ACHN (cell line): Measurements from ENCODE around the gene ZNF346.
A peak's percentile ranks its signal among the peaks of the same experiment; 100 is the strongest.
"Not testable (repeated sequence)": the region's sequence is repeated elsewhere in the genome, so short reads cannot be mapped to it uniquely, and the experiment has no call there.

Source experiments
- DNase-seq: peaks from one replicate; pipeline ENCODE4 v3.0.0-alpha.2; 2015
- in situ Hi-C: cut with HindIII; loops from 2 replicates; pipeline ENCODE4 v1.10.0; 2017; ENCODE audit warnings: low sequenced_read_pairs, low pct_ligation_motif_present, low pct_unique_long_range_greater_than_20kb

The ZNF346 gene

GRCh38 chr5:177022386-177023302 lies at the start of gene ZNF346:
ZNF346 (plus strand) TSS chr5:177022696; CDS start chr5:177022739, 43 bp downstream.
- in situ Hi-C loops, result no loop called here
- peak; percentile 93 for DNase-seq

- in situ Hi-C loops, result no loop called here
Measured at GRCh38 chr5:176979669-176980068, 42.8 kb upstream of the ZNF346 start.

GRCh38 chr5:176980818-176981217 lies 41.7 kb upstream of the ZNF346 start:
- DNase-seq, result no peak
- in situ Hi-C loops, result no loop called here

More at GRCh38 chr5:176979669-176980068, 42.8 kb upstream of the ZNF346 start:
- no peak for DNase-seq

- DNase-seq, in situ Hi-C loops: not testable (repeated sequence)
Measured at GRCh38 chr5:176983112-176983511, 39.4 kb upstream of the ZNF346 start.

- in situ Hi-C loops, DNase-seq: not testable (repeated sequence)
Measured at GRCh38 chr5:176983593-176983992, 38.9 kb upstream of the ZNF346 start.

- in situ Hi-C loops, result not testable (repeated sequence)
Measured at GRCh38 chr5:176984176-176984575, 38.3 kb upstream of the ZNF346 start.

GRCh38 chr5:176985516-176985915 lies 37.0 kb upstream of the ZNF346 start:
- DNase-seq, result no peak
- in situ Hi-C loops, result no loop called here

More at GRCh38 chr5:176984176-176984575, 38.3 kb upstream of the ZNF346 start:
- not testable (repeated sequence) for DNase-seq

GRCh38 chr5:176986280-176986679 lies 36.2 kb upstream of the ZNF346 start:
- in situ Hi-C loops, result no loop called here

GRCh38 chr5:176987583-176987982 lies 34.9 kb upstream of the ZNF346 start:
- in situ Hi-C loops, result no loop called here

More at GRCh38 chr5:176986280-176986679, 36.2 kb upstream of the ZNF346 start:
- no peak for DNase-seq

GRCh38 chr5:176993081-176993480 lies 29.4 kb upstream of the ZNF346 start:
- DNase-seq, in situ Hi-C loops: not testable (repeated sequence)

More at GRCh38 chr5:176987583-176987982, 34.9 kb upstream of the ZNF346 start:
- no peak for DNase-seq

GRCh38 chr5:176994460-176995121 lies 27.9 kb upstream of the ZNF346 start:
- in situ Hi-C loops, result no loop called here
- DNase-seq, result no peak

GRCh38 chr5:176995122-176995490 lies 27.4 kb upstream of the ZNF346 start:
- no peak for DNase-seq
- in situ Hi-C loops, result no loop called here

GRCh38 chr5:176995896-176996767 lies 26.4 kb upstream of the ZNF346 start:
- in situ Hi-C loops, result no loop called here
- no peak for DNase-seq

- no peak for DNase-seq
- in situ Hi-C loops, result no loop called here
Measured at GRCh38 chr5:176996780-176997179, 25.7 kb upstream of the ZNF346 start.

GRCh38 chr5:176998828-176999227 lies 23.7 kb upstream of the ZNF346 start:
- DNase-seq, result no peak
- in situ Hi-C loops, result no loop called here

- DNase-seq, in situ Hi-C loops: not testable (repeated sequence)
Measured at GRCh38 chr5:176999526-176999925, 23.0 kb upstream of the ZNF346 start.

- DNase-seq, result no peak
- in situ Hi-C loops, result no loop called here
Measured at GRCh38 chr5:177003649-177004048, 18.8 kb upstream of the ZNF346 start.

GRCh38 chr5:177004961-177005360 lies 17.5 kb upstream of the ZNF346 start:
- no peak for DNase-seq
- in situ Hi-C loops, result no loop called here
